GM19099 (cell line): Measurements from ENCODE around the gene SLC28A1.

ENCODE experiments used
- POLR2A ChIP-seq: IDR thresholded peaks from 3 replicates; pipeline ENCODE4 v1.6.1; 2011; ENCODE audit warnings: low read depth; ENCODE audit not compliant: insufficient read length; ENCODE audit errors: extremely low read depth

The SLC28A1 gene

GRCh38 chr15:84929795-84930603 lies 45.5 kb downstream of the SLC28A1 start:
- no peak for TF ChIP-seq POLR2A

- TF ChIP-seq POLR2A: no peak
These were observed 50.7 kb downstream of the SLC28A1 start for GRCh38 chr15:84934942-84935729.

GRCh38 chr15:84937144-84937543 lies 52.7 kb downstream of the SLC28A1 start:
- TF ChIP-seq POLR2A: no peak

GRCh38 chr15:84938726-84939125 lies 54.3 kb downstream of the SLC28A1 start:
- TF ChIP-seq POLR2A: no peak

GRCh38 chr15:84940399-84940798 lies 55.9 kb downstream of the SLC28A1 start:
- no peak for TF ChIP-seq POLR2A

GRCh38 chr15:84942456-84942855 lies 58.0 kb downstream of the SLC28A1 start:
- no peak for TF ChIP-seq POLR2A

- TF ChIP-seq POLR2A: no peak
These were observed 59.8 kb downstream of the SLC28A1 start for GRCh38 chr15:84944311-84944710.

GRCh38 chr15:84944861-84945260 lies 60.4 kb downstream of the SLC28A1 start:
- TF ChIP-seq POLR2A: no peak

GRCh38 chr15:84946772-84947489 lies 62.5 kb downstream of the SLC28A1 start:
- no peak for TF ChIP-seq POLR2A

GRCh38 chr15:84947947-84948830 lies 63.7 kb downstream of the SLC28A1 start:
- TF ChIP-seq POLR2A: no peak

- no peak for TF ChIP-seq POLR2A
These were observed 64.6 kb downstream of the SLC28A1 start for GRCh38 chr15:84949043-84949442.

GRCh38 chr15:84949845-84950569 lies 65.5 kb downstream of the SLC28A1 start:
- TF ChIP-seq POLR2A: no peak

- TF ChIP-seq POLR2A: no peak
These were observed 66.2 kb downstream of the SLC28A1 start for GRCh38 chr15:84950570-84951111.
